Measurements from ENCODE around the gene GPR32. TPM values are rescaled to one million over a fixed set of nuclear protein-coding genes. Genes with fewer than 3 reads are reported as not detected.

Gene GPR32
- total and polyA plus RNA-seq, 2 of the 8 experiments (the other 6 are each of a cell fraction or from before 2014, with no cell fraction given): not detected

- TF ChIP-seq, protein P1, sequence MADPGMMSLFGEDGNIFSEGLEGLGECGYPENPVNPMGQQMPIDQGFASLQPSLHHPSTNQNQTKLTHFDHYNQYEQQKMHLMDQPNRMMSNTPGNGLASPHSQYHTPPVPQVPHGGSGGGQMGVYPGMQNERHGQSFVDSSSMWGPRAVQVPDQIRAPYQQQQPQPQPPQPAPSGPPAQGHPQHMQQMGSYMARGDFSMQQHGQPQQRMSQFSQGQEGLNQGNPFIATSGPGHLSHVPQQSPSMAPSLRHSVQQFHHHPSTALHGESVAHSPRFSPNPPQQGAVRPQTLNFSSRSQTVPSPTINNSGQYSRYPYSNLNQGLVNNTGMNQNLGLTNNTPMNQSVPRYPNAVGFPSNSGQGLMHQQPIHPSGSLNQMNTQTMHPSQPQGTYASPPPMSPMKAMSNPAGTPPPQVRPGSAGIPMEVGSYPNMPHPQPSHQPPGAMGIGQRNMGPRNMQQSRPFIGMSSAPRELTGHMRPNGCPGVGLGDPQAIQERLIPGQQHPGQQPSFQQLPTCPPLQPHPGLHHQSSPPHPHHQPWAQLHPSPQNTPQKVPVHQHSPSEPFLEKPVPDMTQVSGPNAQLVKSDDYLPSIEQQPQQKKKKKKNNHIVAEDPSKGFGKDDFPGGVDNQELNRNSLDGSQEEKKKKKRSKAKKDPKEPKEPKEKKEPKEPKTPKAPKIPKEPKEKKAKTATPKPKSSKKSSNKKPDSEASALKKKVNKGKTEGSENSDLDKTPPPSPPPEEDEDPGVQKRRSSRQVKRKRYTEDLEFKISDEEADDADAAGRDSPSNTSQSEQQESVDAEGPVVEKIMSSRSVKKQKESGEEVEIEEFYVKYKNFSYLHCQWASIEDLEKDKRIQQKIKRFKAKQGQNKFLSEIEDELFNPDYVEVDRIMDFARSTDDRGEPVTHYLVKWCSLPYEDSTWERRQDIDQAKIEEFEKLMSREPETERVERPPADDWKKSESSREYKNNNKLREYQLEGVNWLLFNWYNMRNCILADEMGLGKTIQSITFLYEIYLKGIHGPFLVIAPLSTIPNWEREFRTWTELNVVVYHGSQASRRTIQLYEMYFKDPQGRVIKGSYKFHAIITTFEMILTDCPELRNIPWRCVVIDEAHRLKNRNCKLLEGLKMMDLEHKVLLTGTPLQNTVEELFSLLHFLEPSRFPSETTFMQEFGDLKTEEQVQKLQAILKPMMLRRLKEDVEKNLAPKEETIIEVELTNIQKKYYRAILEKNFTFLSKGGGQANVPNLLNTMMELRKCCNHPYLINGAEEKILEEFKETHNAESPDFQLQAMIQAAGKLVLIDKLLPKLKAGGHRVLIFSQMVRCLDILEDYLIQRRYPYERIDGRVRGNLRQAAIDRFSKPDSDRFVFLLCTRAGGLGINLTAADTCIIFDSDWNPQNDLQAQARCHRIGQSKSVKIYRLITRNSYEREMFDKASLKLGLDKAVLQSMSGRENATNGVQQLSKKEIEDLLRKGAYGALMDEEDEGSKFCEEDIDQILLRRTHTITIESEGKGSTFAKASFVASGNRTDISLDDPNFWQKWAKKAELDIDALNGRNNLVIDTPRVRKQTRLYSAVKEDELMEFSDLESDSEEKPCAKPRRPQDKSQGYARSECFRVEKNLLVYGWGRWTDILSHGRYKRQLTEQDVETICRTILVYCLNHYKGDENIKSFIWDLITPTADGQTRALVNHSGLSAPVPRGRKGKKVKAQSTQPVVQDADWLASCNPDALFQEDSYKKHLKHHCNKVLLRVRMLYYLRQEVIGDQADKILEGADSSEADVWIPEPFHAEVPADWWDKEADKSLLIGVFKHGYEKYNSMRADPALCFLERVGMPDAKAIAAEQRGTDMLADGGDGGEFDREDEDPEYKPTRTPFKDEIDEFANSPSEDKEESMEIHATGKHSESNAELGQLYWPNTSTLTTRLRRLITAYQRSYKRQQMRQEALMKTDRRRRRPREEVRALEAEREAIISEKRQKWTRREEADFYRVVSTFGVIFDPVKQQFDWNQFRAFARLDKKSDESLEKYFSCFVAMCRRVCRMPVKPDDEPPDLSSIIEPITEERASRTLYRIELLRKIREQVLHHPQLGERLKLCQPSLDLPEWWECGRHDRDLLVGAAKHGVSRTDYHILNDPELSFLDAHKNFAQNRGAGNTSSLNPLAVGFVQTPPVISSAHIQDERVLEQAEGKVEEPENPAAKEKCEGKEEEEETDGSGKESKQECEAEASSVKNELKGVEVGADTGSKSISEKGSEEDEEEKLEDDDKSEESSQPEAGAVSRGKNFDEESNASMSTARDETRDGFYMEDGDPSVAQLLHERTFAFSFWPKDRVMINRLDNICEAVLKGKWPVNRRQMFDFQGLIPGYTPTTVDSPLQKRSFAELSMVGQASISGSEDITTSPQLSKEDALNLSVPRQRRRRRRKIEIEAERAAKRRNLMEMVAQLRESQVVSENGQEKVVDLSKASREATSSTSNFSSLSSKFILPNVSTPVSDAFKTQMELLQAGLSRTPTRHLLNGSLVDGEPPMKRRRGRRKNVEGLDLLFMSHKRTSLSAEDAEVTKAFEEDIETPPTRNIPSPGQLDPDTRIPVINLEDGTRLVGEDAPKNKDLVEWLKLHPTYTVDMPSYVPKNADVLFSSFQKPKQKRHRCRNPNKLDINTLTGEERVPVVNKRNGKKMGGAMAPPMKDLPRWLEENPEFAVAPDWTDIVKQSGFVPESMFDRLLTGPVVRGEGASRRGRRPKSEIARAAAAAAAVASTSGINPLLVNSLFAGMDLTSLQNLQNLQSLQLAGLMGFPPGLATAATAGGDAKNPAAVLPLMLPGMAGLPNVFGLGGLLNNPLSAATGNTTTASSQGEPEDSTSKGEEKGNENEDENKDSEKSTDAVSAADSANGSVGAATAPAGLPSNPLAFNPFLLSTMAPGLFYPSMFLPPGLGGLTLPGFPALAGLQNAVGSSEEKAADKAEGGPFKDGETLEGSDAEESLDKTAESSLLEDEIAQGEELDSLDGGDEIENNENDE (IDR thresholded peaks at IDR 0.05; ENCODE audit: insufficient replicate concordance, low read length): no peak
- no peak for TF ChIP-seq SRF (IDR thresholded peaks at IDR 0.05; ENCODE audit: low read depth, low read length)
- no peak for TF ChIP-seq TBP (IDR thresholded peaks at IDR 0.05; ENCODE audit: low read depth, low read length)
- TF ChIP-seq, protein P2, sequence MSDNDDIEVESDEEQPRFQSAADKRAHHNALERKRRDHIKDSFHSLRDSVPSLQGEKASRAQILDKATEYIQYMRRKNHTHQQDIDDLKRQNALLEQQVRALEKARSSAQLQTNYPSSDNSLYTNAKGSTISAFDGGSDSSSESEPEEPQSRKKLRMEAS (IDR thresholded peaks at IDR 0.05): no peak
- no peak for TF ChIP-seq EGR1 (IDR thresholded peaks at IDR 0.05; ENCODE audit: borderline replicate concordance, low read depth, low read length)
- no peak for TF ChIP-seq POU5F1 (IDR thresholded peaks at IDR 0.05; ENCODE audit: low read depth, low read length)
- no peak for TF ChIP-seq JUN (IDR thresholded peaks at IDR 0.05; ENCODE audit: low read depth, low read length)
Measured at GRCh38 chr19:50784710-50785109, 14.4 kb downstream of the GPR32 start (continued).
